CD8-positive, alpha-beta memory T cell (primary cell): ENCODE measurements around the gene NUDT4B. TPM values are rescaled to one million over a fixed set of nuclear protein-coding genes. Genes with fewer than 3 reads are reported as not detected.
"Not testable (repeated sequence)": the region's sequence is repeated elsewhere in the genome, so short reads cannot be mapped to it uniquely, and the experiment has no call there.

Experiments used
- CTCF ChIA-PET: fragments of 350-600 bp; sonication (Branson Sonifier 250); formaldehyde crosslinking; loops from one replicate; lab custom pipeline; 2021; ENCODE audit warnings: antibody characterized with exemption; lab: Charles Lee
- POLR2A ChIA-PET: fragments of 350-600 bp; sonication (Branson Sonifier 250); formaldehyde crosslinking; loops from one replicate; lab custom pipeline; 2021; ENCODE audit warnings: antibody characterized with exemption; lab: Charles Lee
- DNase-seq, 5 donors: peaks; one replicate each; pipeline versions ENCODE4 v3.0.0 to v3.0.0-alpha.2; 2020 to 2022; ENCODE audit warnings: mixed read lengths in 1 of 5
- H3K27ac ChIP-seq: one replicate; pipeline ENCODE4 v1.7.0; 2013; ENCODE audit warnings: low read depth, mild to moderate bottlenecking, low read length, moderate library complexity
- H3K27me3 ChIP-seq: 2 replicates; pipeline ENCODE4 v1.7.0; 2013; ENCODE audit warnings: low read length, mild to moderate bottlenecking; ENCODE audit not compliant: insufficient read depth, poor library complexity, severe bottlenecking
- H3K36me3 ChIP-seq: 2 replicates; pipeline ENCODE4 v1.7.0; 2013; ENCODE audit warnings: mild to moderate bottlenecking, low read length, moderate library complexity; ENCODE audit not compliant: insufficient read depth
- H3K4me1 ChIP-seq: 2 replicates; pipeline ENCODE4 v1.7.0; 2013; ENCODE audit warnings: mild to moderate bottlenecking, low read length, moderate library complexity; ENCODE audit not compliant: insufficient read depth
- H3K4me3 ChIP-seq: 2 replicates; pipeline ENCODE4 v1.7.0; 2013; ENCODE audit warnings: mild to moderate bottlenecking, low read length
- H3K9me3 ChIP-seq: 2 replicates; pipeline ENCODE4 v1.7.0; 2013; ENCODE audit warnings: mild to moderate bottlenecking, low read length
- H3K27ac Mint-ChIP-seq, 8 donors: one replicate each; pipeline ENCODE4 v1.8.0; 2020 to 2021; ENCODE audit warnings: mixed read lengths in 8 of 8, mild to moderate bottlenecking in 6 of 8, inconsistent platforms in 3 of 8, moderate library complexity in 3 of 8
- H3K27me3 Mint-ChIP-seq, 2 donors: one replicate each; pipeline ENCODE4 v1.8.0; 2020 to 2021; ENCODE audit warnings: mixed read lengths in 2 of 2, mild to moderate bottlenecking in 1 of 2, moderate library complexity in 1 of 2
- H3K36me3 Mint-ChIP-seq, 3 donors: one replicate each; pipeline ENCODE4 v1.8.0; 2020 to 2021; ENCODE audit warnings: mixed read lengths in 3 of 3, inconsistent platforms in 1 of 3, mild to moderate bottlenecking in 1 of 3
- H3K4me1 Mint-ChIP-seq, 3 donors: one replicate each; pipeline ENCODE4 v1.8.0; 2020 to 2021; ENCODE audit warnings: mixed read lengths in 3 of 3, inconsistent platforms in 1 of 3, mild to moderate bottlenecking in 1 of 3
- H3K4me3 Mint-ChIP-seq, 7 donors: one replicate each; pipeline ENCODE4 v1.8.0; 2020 to 2021; ENCODE audit warnings: mixed read lengths in 7 of 7, mild to moderate bottlenecking in 6 of 7, moderate library complexity in 4 of 7, inconsistent platforms in 2 of 7
- H3K9me3 Mint-ChIP-seq, 5 donors: one replicate each; pipeline ENCODE4 v1.8.0; 2020 to 2022; ENCODE audit warnings: mixed read lengths in 5 of 5, mild to moderate bottlenecking in 3 of 5, moderate library complexity in 2 of 5, inconsistent platforms in 1 of 5
- polyA plus RNA-seq: library from polyadenylated mRNA; unstranded; fragments of 300-500 nt; fragmentation: Illumina TruSeq; gene quantifications from one replicate; pipeline ENCODE4 v1.2.3, GENCODE V29; 2021
- total RNA-seq, 2 experiments: library from RNA; stranded (reverse); gene quantifications; one replicate each; pipeline ENCODE4 v1.2.3, GENCODE V29; 2021

Gene NUDT4B
- total and polyA plus RNA-seq, 3 experiments from 2014 or later = 0.69 to 2.9 TPM; not detected in 1

DNA sequence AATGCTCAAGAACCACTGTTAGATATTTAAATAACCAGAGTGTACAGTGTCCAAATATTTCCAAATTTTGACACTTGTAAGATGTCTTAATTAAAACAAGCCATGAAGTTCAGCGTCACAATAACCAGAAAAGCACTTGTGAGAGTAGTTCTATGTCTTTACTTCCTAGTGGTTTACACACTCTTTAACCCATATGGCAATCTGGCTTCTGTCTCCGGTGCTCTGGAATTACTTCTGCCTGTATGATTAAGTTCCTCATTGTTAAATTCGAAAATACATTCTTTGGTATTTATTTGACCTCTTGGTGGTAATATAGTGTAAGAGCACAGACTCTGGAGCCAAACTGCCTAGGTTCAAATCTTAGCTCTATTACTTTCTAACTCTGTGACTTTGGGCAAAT is 20.9 kb downstream of the NUDT4B start:
- H3K9me3 ChIP-seq, H3K27ac Mint-ChIP-seq, CTCF ChIA-PET, H3K36me3 ChIP-seq, H3K36me3 Mint-ChIP-seq, H3K4me3 ChIP-seq, H3K27ac ChIP-seq, H3K4me1 Mint-ChIP-seq, H3K4me3 Mint-ChIP-seq, H3K9me3 Mint-ChIP-seq, H3K4me1 ChIP-seq, POLR2A ChIA-PET, H3K27me3 Mint-ChIP-seq, H3K27me3 ChIP-seq, DNase-seq: not testable (repeated sequence)

- CTCF ChIA-PET, H3K27me3 ChIP-seq, H3K4me1 Mint-ChIP-seq, H3K27me3 Mint-ChIP-seq, H3K27ac ChIP-seq, H3K4me3 ChIP-seq, H3K9me3 ChIP-seq, DNase-seq, H3K27ac Mint-ChIP-seq, H3K4me1 ChIP-seq, H3K36me3 ChIP-seq, H3K4me3 Mint-ChIP-seq, H3K36me3 Mint-ChIP-seq, POLR2A ChIA-PET, H3K9me3 Mint-ChIP-seq: not testable (repeated sequence)
These were observed 25.1 kb downstream of the NUDT4B start for GRCh38 chr1:148773690-148774089.

DNA sequence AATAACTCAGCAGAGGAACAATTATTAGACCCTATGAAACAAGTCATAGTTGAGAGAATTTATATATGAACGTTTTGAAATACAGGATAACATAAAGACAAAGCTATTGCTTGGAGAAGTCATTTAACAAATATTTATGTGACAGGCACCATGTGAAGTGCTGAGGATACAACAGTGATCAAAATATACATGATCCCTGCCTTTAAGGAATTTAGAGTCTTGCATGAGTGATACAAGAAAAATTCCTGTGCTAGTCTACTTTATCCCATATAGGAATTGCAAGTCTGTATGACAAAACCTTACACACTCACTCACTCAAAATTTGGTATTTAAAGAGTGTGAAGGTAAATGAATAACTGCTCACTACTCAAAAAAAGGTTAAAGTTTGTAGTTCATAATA is 25.5 kb downstream of the NUDT4B start:
- H3K4me3 Mint-ChIP-seq, H3K27ac ChIP-seq, H3K9me3 Mint-ChIP-seq, POLR2A ChIA-PET, CTCF ChIA-PET, H3K4me1 ChIP-seq, H3K27me3 Mint-ChIP-seq, H3K36me3 Mint-ChIP-seq, H3K27me3 ChIP-seq, H3K4me1 Mint-ChIP-seq, DNase-seq, H3K36me3 ChIP-seq, H3K4me3 ChIP-seq, H3K27ac Mint-ChIP-seq, H3K9me3 ChIP-seq: not testable (repeated sequence)

GRCh38 chr1:148775263-148775662 is 26.7 kb downstream of the NUDT4B start:
- H3K9me3 ChIP-seq, H3K27me3 ChIP-seq, DNase-seq, H3K9me3 Mint-ChIP-seq, POLR2A ChIA-PET, H3K36me3 ChIP-seq, H3K4me1 ChIP-seq, H3K4me3 ChIP-seq, H3K27me3 Mint-ChIP-seq, CTCF ChIA-PET, H3K27ac Mint-ChIP-seq, H3K4me1 Mint-ChIP-seq, H3K4me3 Mint-ChIP-seq, H3K36me3 Mint-ChIP-seq, H3K27ac ChIP-seq: not testable (repeated sequence)

GRCh38 chr1:148777649-148778048 is 29.1 kb downstream of the NUDT4B start:
- H3K9me3 Mint-ChIP-seq, H3K4me1 Mint-ChIP-seq, H3K4me1 ChIP-seq, H3K4me3 Mint-ChIP-seq, H3K27ac Mint-ChIP-seq, H3K4me3 ChIP-seq, H3K27me3 ChIP-seq, DNase-seq, CTCF ChIA-PET, H3K27me3 Mint-ChIP-seq, H3K36me3 ChIP-seq, H3K27ac ChIP-seq, POLR2A ChIA-PET, H3K9me3 ChIP-seq, H3K36me3 Mint-ChIP-seq: not testable (repeated sequence)

DNA sequence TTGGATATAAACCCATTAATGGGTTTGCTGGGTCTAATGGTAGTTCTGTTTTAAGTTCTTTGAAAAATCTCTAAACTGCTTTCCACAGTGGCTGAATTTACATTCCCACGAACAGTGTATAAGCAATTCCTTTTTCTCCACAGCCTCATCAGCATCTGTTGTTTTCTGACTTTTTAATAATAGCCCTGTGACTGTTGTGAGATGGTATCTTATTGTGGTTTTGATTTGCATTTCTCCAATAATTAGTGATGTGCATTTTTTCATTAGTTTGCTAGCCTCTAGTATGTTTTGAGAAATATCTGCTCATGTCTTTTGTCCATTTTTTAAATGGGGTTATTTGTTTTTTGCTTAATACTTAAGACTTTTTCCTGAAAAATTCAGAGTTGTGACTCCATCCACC is 31.8 kb downstream of the NUDT4B start:
- H3K27ac Mint-ChIP-seq, H3K27me3 Mint-ChIP-seq, H3K27me3 ChIP-seq, DNase-seq, H3K4me1 ChIP-seq, H3K4me3 Mint-ChIP-seq, POLR2A ChIA-PET, CTCF ChIA-PET, H3K36me3 ChIP-seq, H3K9me3 Mint-ChIP-seq, H3K27ac ChIP-seq, H3K9me3 ChIP-seq, H3K4me1 Mint-ChIP-seq, H3K4me3 ChIP-seq, H3K36me3 Mint-ChIP-seq: not testable (repeated sequence)

DNA sequence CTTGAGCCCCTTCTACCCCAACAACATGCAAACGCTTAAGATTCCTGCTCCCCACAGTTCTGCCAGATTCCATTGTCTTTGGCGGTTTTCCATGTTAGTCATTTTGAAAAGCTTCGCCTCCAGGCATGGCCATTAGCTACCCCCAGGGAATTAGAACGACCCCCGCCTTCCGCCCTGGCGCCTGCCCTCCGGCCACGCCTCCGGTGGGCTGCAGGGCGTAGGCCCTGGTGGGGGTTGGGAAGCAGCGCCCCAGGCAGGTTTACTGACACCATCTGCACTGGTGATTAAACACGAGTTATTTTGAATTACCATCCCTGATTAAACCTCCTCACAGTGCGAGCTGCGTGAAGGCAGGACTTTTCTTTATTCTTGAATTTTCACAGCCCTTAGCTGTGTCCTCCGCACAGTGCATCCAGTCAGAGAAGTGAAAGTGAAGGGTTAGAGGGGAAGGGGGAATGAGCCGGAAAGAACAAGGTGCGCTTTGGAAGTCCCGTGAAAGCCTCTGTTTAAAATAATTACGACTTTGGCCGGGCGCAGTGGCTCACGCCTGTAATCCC is 43.0 kb downstream of the NUDT4B start:
- H3K4me1 Mint-ChIP-seq, H3K9me3 ChIP-seq, DNase-seq, CTCF ChIA-PET, H3K27ac ChIP-seq, H3K36me3 Mint-ChIP-seq, H3K36me3 ChIP-seq, H3K4me3 ChIP-seq, POLR2A ChIA-PET, H3K4me3 Mint-ChIP-seq, H3K27me3 Mint-ChIP-seq, H3K27ac Mint-ChIP-seq, H3K9me3 Mint-ChIP-seq, H3K4me1 ChIP-seq, H3K27me3 ChIP-seq: not testable (repeated sequence)

DNA sequence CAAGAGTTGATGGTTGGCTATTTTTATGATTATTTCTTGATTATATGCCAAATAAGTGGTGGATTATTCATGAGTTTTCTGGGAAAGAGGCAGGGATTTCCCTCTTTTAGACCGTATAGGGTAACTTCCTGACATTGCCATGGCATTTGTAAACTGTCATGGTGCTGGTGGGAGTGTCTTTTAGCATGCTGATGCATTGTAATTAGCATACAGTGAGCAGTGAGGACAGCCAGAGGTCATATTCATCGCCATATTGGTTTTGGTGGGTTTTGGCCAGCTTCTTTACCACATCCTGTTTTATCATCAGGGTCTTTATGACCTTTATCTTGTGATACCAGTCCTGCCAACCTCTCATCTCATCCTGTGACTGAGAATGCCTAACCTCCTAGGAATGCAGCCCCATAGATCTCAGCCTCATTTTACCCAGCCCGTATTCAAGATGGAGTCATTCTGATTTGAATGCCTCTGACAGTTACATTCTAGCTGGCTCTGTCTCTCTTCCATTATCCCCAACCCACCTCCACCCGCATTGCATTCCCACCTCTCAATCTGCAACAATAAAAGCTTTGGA is 45.3 kb downstream of the NUDT4B start:
- H3K27me3 Mint-ChIP-seq, H3K4me3 Mint-ChIP-seq, H3K36me3 Mint-ChIP-seq, H3K27me3 ChIP-seq, H3K27ac ChIP-seq, H3K27ac Mint-ChIP-seq, H3K4me1 ChIP-seq, H3K4me3 ChIP-seq, H3K36me3 ChIP-seq, H3K9me3 Mint-ChIP-seq, H3K4me1 Mint-ChIP-seq, DNase-seq, CTCF ChIA-PET, H3K9me3 ChIP-seq, POLR2A ChIA-PET: not testable (repeated sequence)
